Panc1 (cell line): ENCODE results near the gene SMYD2.

Source experiments
- CTCF ChIP-seq: fragments of 450-650 bp; IDR thresholded peaks from 2 replicates; pipeline ENCODE4 v1.5.1; 2017; ENCODE audit warnings: mild to moderate bottlenecking
- POLR2AphosphoS5 ChIP-seq: IDR thresholded peaks from 2 replicates; pipeline ENCODE4 v1.6.1; 2012; ENCODE audit warnings: mild to moderate bottlenecking, low read depth, low read length, moderate library complexity
- SIN3A ChIP-seq: IDR thresholded peaks from 2 replicates; pipeline ENCODE4 v1.6.1; 2012; ENCODE audit warnings: low read depth, mild to moderate bottlenecking, low read length, moderate library complexity, borderline replicate concordance; ENCODE audit not compliant: insufficient read depth
- TF ChIP-seq, protein P1 (sequence below), 2 experiments: IDR thresholded peaks; 2 replicates each; pipeline ENCODE4 v1.6.1; 2011 to 2012; ENCODE audit warnings: low read depth in 2 of 2, control low read depth in 1 of 2, low read length in 1 of 2, mild to moderate bottlenecking in 1 of 2, moderate library complexity in 1 of 2; ENCODE audit not compliant: insufficient read depth in 1 of 2

DNA sequence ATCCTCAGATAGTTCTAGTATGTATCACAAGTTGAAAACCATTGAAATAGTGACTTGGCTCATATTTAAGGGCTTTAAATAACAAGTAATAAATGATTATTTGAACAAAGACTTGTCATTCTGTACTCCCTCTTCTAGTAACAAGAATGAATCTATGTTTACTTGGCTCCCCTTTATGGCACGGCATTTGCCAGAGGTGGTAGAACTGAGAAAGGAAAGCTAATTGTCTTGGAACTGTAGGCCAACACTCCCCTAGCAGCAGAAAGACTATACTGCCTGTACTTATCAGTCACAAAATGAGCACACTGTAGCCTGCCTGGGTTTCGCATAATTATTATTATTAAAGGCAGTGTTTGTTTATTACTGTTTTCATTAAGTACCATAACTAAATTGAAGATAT lies 29.6 kb upstream of the SMYD2 start:
- TF ChIP-seq CTCF, result no peak
- no peak for TF ChIP-seq POLR2AphosphoS5
- TF ChIP-seq, protein P1, sequence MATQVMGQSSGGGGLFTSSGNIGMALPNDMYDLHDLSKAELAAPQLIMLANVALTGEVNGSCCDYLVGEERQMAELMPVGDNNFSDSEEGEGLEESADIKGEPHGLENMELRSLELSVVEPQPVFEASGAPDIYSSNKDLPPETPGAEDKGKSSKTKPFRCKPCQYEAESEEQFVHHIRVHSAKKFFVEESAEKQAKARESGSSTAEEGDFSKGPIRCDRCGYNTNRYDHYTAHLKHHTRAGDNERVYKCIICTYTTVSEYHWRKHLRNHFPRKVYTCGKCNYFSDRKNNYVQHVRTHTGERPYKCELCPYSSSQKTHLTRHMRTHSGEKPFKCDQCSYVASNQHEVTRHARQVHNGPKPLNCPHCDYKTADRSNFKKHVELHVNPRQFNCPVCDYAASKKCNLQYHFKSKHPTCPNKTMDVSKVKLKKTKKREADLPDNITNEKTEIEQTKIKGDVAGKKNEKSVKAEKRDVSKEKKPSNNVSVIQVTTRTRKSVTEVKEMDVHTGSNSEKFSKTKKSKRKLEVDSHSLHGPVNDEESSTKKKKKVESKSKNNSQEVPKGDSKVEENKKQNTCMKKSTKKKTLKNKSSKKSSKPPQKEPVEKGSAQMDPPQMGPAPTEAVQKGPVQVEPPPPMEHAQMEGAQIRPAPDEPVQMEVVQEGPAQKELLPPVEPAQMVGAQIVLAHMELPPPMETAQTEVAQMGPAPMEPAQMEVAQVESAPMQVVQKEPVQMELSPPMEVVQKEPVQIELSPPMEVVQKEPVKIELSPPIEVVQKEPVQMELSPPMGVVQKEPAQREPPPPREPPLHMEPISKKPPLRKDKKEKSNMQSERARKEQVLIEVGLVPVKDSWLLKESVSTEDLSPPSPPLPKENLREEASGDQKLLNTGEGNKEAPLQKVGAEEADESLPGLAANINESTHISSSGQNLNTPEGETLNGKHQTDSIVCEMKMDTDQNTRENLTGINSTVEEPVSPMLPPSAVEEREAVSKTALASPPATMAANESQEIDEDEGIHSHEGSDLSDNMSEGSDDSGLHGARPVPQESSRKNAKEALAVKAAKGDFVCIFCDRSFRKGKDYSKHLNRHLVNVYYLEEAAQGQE (IDR thresholded peaks at IDR 0.05; ENCODE audit: insufficient read depth in 1 of 2, low read depth in 2 of 2, low read length in 1 of 2), result no peak
- no peak for TF ChIP-seq SIN3A
